HG03565 (cell line): Measurements from ENCODE around the gene EFCAB5.
"Not testable (repeated sequence)": the region's sequence is repeated elsewhere in the genome, so short reads cannot be mapped to it uniquely, and the experiment has no call there.

Experiments used
- ATAC-seq: cut with Tn5 transposase; IDR thresholded peaks from one replicate; pipeline ENCODE4 v1.9.1; 2021; ENCODE audit warnings: mild to moderate bottlenecking, moderate library complexity; ENCODE audit not compliant: unreplicated experiment

EFCAB5 gene

GRCh38 chr17:29941334-29941733 is at the start of gene EFCAB5:
EFCAB5 (plus strand) TSS chr17:29941634; CDS start chr17:29941797, 163 bp downstream.
- ATAC-seq, result no peak

- ATAC-seq, result no peak
These were observed 49.2 kb upstream of the EFCAB5 start for GRCh38 chr17:29892201-29892600.

- ATAC-seq, result not testable (repeated sequence)
These were observed 44.3 kb upstream of the EFCAB5 start for GRCh38 chr17:29897136-29897535.

- no peak for ATAC-seq
These were observed 38.0 kb upstream of the EFCAB5 start for GRCh38 chr17:29903471-29903870.

- ATAC-seq, result no peak
These were observed 36.2 kb upstream of the EFCAB5 start for GRCh38 chr17:29905086-29905878.

GRCh38 chr17:29905879-29906167 is 35.6 kb upstream of the EFCAB5 start:
- ATAC-seq, result no peak

GRCh38 chr17:29906969-29907368 is 34.5 kb upstream of the EFCAB5 start:
- ATAC-seq, result no peak

- no peak for ATAC-seq
These were observed 32.0 kb upstream of the EFCAB5 start for GRCh38 chr17:29909236-29910003.

GRCh38 chr17:29911641-29912177 is 29.7 kb upstream of the EFCAB5 start:
- no peak for ATAC-seq

- no peak for ATAC-seq
These were observed 26.5 kb upstream of the EFCAB5 start for GRCh38 chr17:29914819-29915537.

- ATAC-seq, result no peak
These were observed 23.4 kb upstream of the EFCAB5 start for GRCh38 chr17:29918016-29918415.

- ATAC-seq, result no peak
These were observed 22.2 kb upstream of the EFCAB5 start for GRCh38 chr17:29918922-29919856.

GRCh38 chr17:29924786-29925185 is 16.6 kb upstream of the EFCAB5 start:
- no peak for ATAC-seq

- ATAC-seq, result no peak
These were observed 13.9 kb upstream of the EFCAB5 start for GRCh38 chr17:29927546-29927945.

GRCh38 chr17:29929006-29929532 is 12.4 kb upstream of the EFCAB5 start:
- ATAC-seq, result no peak

- ATAC-seq, result peak; percentile 44
These were observed 11.7 kb upstream of the EFCAB5 start, which contains the start of gene SSH2 for GRCh38 chr17:29929533-29930408. SSH2 (minus strand) TSS chr17:29930228; CDS start chr17:29930000, 228 bp downstream.

- no peak for ATAC-seq
These were observed 10.9 kb upstream of the EFCAB5 start for GRCh38 chr17:29930409-29931010.

GRCh38 chr17:29931231-29931932 is 10.1 kb upstream of the EFCAB5 start:
- ATAC-seq, result peak; percentile 53
